ENCODE data around the gene MSMO1. TPM values are rescaled to one million over a fixed set of nuclear protein-coding genes. Genes with fewer than 3 reads are reported as not detected.

Gene MSMO1
- total RNA-seq, 1 experiment from 2014 or later = 88.9 TPM

- DNase-seq (ENCODE audit: low read depth) = peak; percentile 15
Observed at GRCh38 chr4:165360041-165360695, 32.7 kb downstream of the MSMO1 start.

GRCh38 chr4:165360985-165361670, 33.7 kb downstream of the MSMO1 start:
- no peak for DNase-seq (ENCODE audit: low read depth)

- DNase-seq (ENCODE audit: low read depth) = no peak
Observed at GRCh38 chr4:165361810-165362209, 34.3 kb downstream of the MSMO1 start.

- no peak for DNase-seq (ENCODE audit: low read depth)
Observed at GRCh38 chr4:165364452-165365080, 37.1 kb downstream of the MSMO1 start.

- DNase-seq (ENCODE audit: low read depth) = no peak
Observed at GRCh38 chr4:165367040-165367439, 39.6 kb downstream of the MSMO1 start.

GRCh38 chr4:165368114-165368513, 40.6 kb downstream of the MSMO1 start:
- no peak for DNase-seq (ENCODE audit: low read depth)

GRCh38 chr4:165368567-165368966, 41.1 kb downstream of the MSMO1 start:
- no peak for DNase-seq (ENCODE audit: low read depth)

- DNase-seq (ENCODE audit: low read depth) = peak; percentile 20
Observed at GRCh38 chr4:165369522-165369921, 42.1 kb downstream of the MSMO1 start.

GRCh38 chr4:165370530-165370929, 43.1 kb downstream of the MSMO1 start:
- DNase-seq (ENCODE audit: low read depth) = no peak

GRCh38 chr4:165375465-165375864, 48.0 kb downstream of the MSMO1 start:
- DNase-seq (ENCODE audit: low read depth) = no peak

- DNase-seq (ENCODE audit: low read depth) = no peak
Observed at GRCh38 chr4:165378398-165378744, 50.9 kb downstream of the MSMO1 start.

- DNase-seq (ENCODE audit: low read depth) = no peak
Observed at GRCh38 chr4:165378745-165379677, 51.5 kb downstream of the MSMO1 start, which contains the start of gene CPE. Gene CPE, plus strand, starts transcription at chr4:165379008. Its CDS starts 214 bp downstream, at chr4:165379222.

GRCh38 chr4:165379678-165380064, 52.2 kb downstream of the MSMO1 start:
- DNase-seq (ENCODE audit: low read depth) = no peak

GRCh38 chr4:165380805-165381204, 53.3 kb downstream of the MSMO1 start:
- DNase-seq (ENCODE audit: low read depth) = no peak

- DNase-seq (ENCODE audit: low read depth) = no peak
Observed at GRCh38 chr4:165381821-165382373, 54.4 kb downstream of the MSMO1 start.

GRCh38 chr4:165382640-165383039, 55.2 kb downstream of the MSMO1 start:
- DNase-seq (ENCODE audit: low read depth) = no peak

GRCh38 chr4:165383591-165384073, 56.2 kb downstream of the MSMO1 start:
- DNase-seq (ENCODE audit: low read depth) = no peak

GRCh38 chr4:165384186-165384585, 56.7 kb downstream of the MSMO1 start:
- DNase-seq (ENCODE audit: low read depth) = no peak

- DNase-seq (ENCODE audit: low read depth) = peak; percentile 16
Observed at GRCh38 chr4:165384598-165384997, 57.1 kb downstream of the MSMO1 start.

- no peak for DNase-seq (ENCODE audit: low read depth)
Observed at GRCh38 chr4:165385126-165385525, 57.7 kb downstream of the MSMO1 start.

GRCh38 chr4:165386328-165386727, 58.9 kb downstream of the MSMO1 start:
- no peak for DNase-seq (ENCODE audit: low read depth)
